ENCODE measurements around the gene TMEM175. TPM values are rescaled to one million over a fixed set of nuclear protein-coding genes. Genes with fewer than 3 reads are reported as not detected.
A peak's percentile ranks its signal among the peaks of the same experiment; 100 is the strongest.

TMEM175 gene
- total and polyA plus RNA-seq, 2 of the 13 experiments (the other 11 are each of a cell fraction or from before 2014, with no cell fraction given) = 5.1 to 9.9 TPM

DNA sequence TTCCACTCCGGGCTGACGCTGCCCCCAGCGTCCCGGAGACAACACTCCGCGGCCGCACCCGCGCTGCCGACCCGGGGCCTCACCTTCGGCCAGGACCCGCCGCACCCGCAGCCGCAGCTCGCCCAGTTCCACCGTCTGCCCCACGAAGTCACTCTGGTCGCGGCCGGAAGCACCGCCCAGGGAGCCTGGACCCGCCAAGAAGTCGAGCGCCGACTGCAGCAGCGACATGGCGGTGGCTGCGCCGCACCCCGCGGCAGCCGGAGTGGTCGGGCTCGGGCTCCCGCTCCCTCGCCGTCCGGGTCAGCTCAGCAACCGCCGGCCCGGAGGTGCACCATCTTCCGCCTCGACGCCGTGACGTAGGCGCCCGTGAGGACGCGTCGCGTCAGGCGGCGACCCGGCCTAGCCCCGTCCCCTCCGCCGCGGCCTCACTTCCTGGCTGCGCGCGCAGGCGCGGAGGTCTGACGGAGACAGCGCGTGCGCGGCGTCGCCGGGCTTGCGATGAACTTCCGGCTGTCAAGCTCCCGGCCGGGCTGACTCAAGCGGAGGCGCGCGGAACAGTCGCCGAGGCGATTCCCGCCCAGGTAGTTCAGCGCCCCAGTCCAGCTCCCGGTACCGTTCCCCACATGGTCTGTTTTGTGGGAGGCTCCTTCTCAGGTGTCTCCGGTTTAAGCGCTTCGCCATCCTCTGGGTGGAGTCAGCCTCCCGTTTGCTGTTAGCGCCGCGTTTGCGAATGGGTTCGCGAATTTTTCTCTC, at the start of gene TMEM175, which contains the start of gene GAK (continued):
- TF ChIP-seq, protein P1, sequence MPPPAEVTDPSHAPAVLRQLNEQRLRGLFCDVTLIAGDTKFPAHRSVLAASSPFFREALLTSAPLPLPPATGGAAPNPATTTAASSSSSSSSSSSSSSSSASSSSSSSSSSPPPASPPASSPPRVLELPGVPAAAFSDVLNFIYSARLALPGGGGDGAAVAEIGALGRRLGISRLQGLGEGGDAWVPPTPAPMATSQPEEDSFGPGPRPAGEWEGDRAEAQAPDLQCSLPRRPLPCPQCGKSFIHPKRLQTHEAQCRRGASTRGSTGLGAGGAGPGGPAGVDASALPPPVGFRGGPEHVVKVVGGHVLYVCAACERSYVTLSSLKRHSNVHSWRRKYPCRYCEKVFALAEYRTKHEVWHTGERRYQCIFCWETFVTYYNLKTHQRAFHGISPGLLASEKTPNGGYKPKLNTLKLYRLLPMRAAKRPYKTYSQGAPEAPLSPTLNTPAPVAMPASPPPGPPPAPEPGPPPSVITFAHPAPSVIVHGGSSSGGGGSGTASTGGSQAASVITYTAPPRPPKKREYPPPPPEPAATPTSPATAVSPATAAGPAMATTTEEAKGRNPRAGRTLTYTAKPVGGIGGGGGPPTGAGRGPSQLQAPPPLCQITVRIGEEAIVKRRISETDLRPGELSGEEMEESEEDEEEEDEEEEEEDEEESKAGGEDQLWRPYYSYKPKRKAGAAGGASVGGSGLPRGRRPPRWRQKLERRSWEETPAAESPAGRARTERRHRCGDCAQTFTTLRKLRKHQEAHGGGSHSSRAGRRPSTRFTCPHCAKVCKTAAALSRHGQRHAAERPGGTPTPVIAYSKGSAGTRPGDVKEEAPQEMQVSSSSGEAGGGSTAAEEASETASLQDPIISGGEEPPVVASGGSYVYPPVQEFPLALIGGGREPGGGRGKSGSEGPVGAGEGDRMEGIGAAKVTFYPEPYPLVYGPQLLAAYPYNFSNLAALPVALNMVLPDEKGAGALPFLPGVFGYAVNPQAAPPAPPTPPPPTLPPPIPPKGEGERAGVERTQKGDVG (CRISPR knock-in tag; IDR thresholded peaks at IDR 0.05; ENCODE audit: borderline replicate concordance) = 0 out of 2 replicates have a peak, but pooled peaks have one; percentile 19
- no peak for TF ChIP-seq FOXJ3 (CRISPR knock-in tag; IDR thresholded peaks at IDR 0.05; ENCODE audit: borderline replicate concordance)
- TF ChIP-seq, protein P2, sequence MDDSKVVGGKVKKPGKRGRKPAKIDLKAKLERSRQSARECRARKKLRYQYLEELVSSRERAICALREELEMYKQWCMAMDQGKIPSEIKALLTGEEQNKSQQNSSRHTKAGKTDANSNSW (CRISPR knock-in tag; IDR thresholded peaks at IDR 0.05; ENCODE audit: borderline replicate concordance) = peak; percentile 38; the same call in 1 of the 2 replicates
- peak; percentile 50; the same call in 1 of the 2 replicates for TF ChIP-seq IRF2 (CRISPR knock-in tag; IDR thresholded peaks at IDR 0.05)
- TF ChIP-seq TEAD2 (CRISPR knock-in tag; IDR thresholded peaks at IDR 0.05) = no peak
- TF ChIP-seq MED13 (CRISPR knock-in tag; IDR thresholded peaks at IDR 0.05) = no peak; the same call in 1 of the 2 replicates
- no peak for TF ChIP-seq ZNF720 (CRISPR knock-in tag; IDR thresholded peaks at IDR 0.05)
- peak; percentile 50; the same call in 1 of the 2 replicates for TF ChIP-seq ZNF749 (CRISPR knock-in tag; IDR thresholded peaks at IDR 0.05; ENCODE audit: borderline replicate concordance)
- no peak for TF ChIP-seq ZNF510 (CRISPR knock-in tag; IDR thresholded peaks at IDR 0.05; ENCODE audit: low read depth)
- no peak for TF ChIP-seq FLYWCH1 (CRISPR knock-in tag; IDR thresholded peaks at IDR 0.05)
- TF ChIP-seq, protein P3, sequence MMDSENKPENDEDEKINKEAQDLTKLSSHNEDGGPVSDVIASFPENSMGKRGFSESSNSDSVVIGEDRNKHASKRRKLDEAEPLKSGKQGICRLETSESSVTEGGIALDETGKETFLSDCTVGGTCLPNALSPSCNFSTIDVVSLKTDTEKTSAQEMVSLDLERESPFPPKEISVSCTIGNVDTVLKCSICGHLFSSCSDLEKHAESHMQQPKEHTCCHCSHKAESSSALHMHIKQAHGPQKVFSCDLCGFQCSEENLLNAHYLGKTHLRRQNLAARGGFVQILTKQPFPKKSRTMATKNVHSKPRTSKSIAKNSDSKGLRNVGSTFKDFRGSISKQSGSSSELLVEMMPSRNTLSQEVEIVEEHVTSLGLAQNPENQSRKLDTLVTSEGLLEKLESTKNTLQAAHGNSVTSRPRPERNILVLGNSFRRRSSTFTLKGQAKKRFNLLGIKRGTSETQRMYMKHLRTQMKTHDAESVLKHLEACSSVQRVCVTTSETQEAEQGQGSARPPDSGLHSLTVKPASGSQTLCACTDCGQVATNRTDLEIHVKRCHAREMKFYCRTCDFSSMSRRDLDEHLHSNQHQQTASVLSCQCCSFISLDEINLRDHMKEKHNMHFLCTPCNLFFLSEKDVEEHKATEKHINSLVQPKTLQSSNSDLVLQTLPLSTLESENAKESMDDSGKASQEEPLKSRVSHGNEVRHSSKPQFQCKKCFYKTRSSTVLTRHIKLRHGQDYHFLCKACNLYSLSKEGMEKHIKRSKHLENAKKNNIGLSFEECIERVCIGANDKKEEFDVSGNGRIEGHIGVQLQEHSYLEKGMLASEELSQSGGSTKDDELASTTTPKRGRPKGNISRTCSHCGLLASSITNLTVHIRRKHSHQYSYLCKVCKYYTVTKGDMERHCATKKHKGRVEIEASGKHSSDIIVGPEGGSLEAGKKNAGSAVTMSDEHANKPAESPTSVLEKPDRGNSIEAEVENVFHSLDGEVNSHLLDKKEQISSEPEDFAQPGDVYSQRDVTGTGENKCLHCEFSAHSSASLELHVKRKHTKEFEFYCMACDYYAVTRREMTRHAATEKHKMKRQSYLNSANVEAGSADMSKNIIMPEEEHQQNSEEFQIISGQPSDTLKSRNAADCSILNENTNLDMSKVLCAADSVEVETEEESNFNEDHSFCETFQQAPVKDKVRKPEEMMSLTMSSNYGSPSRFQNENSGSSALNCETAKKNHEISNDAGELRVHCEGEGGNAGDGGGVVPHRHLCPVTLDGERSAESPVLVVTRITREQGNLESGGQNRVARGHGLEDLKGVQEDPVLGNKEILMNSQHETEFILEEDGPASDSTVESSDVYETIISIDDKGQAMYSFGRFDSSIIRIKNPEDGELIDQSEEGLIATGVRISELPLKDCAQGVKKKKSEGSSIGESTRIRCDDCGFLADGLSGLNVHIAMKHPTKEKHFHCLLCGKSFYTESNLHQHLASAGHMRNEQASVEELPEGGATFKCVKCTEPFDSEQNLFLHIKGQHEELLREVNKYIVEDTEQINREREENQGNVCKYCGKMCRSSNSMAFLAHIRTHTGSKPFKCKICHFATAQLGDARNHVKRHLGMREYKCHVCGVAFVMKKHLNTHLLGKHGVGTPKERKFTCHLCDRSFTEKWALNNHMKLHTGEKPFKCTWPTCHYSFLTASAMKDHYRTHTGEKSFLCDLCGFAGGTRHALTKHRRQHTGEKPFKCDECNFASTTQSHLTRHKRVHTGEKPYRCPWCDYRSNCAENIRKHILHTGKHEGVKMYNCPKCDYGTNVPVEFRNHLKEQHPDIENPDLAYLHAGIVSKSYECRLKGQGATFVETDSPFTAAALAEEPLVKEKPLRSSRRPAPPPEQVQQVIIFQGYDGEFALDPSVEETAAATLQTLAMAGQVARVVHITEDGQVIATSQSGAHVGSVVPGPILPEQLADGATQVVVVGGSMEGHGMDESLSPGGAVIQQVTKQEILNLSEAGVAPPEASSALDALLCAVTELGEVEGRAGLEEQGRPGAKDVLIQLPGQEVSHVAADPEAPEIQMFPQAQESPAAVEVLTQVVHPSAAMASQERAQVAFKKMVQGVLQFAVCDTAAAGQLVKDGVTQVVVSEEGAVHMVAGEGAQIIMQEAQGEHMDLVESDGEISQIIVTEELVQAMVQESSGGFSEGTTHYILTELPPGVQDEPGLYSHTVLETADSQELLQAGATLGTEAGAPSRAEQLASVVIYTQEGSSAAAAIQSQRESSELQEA (CRISPR knock-in tag; IDR thresholded peaks at IDR 0.05; ENCODE audit: not compliant biosample characterization) = peak; percentile 12
- 0 out of 2 replicates have a peak, but pooled peaks have one; percentile 7 for TF ChIP-seq CEBPG (CRISPR knock-in tag; IDR thresholded peaks at IDR 0.05)
- no peak for TF ChIP-seq ZNF644 (CRISPR knock-in tag; IDR thresholded peaks at IDR 0.05; ENCODE audit: low read depth)
- TF ChIP-seq FOXC1 (CRISPR knock-in tag; IDR thresholded peaks at IDR 0.05; ENCODE audit: borderline replicate concordance) = 0 out of 2 replicates have a peak, but pooled peaks have one; percentile 50
- TF ChIP-seq, protein P4, sequence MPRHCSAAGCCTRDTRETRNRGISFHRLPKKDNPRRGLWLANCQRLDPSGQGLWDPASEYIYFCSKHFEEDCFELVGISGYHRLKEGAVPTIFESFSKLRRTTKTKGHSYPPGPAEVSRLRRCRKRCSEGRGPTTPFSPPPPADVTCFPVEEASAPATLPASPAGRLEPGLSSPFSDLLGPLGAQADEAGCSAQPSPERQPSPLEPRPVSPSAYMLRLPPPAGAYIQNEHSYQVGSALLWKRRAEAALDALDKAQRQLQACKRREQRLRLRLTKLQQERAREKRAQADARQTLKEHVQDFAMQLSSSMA (CRISPR knock-in tag; IDR thresholded peaks at IDR 0.05) = peak; percentile 97
- TF ChIP-seq ZBTB20 (CRISPR knock-in tag; IDR thresholded peaks at IDR 0.05; ENCODE audit: borderline replicate concordance, low read depth) = no peak
- TF ChIP-seq TRIM24 (CRISPR knock-in tag; IDR thresholded peaks at IDR 0.05) = no peak

All from HepG2 (cell line).